SK-N-SH (cell line): Measurements from ENCODE around the gene CPA1.

Experiments
- CTCF ChIP-seq: fragments of 200-600 bp; sonication (generic); IDR thresholded peaks from 2 replicates; pipeline ENCODE4 v1.6.1; 2017; ENCODE audit warnings: antibody characterized with exemption, mild to moderate bottlenecking, moderate library complexity
- EP300 ChIP-seq, 2 experiments: IDR thresholded peaks; 2 replicates each; pipeline versions ENCODE4 v1.4.0 to v1.6.1; 2012; ENCODE audit warnings: borderline replicate concordance in 1 of 2, low read depth in 1 of 2, low read length in 1 of 2
- FOXJ3 ChIP-seq: sonication (generic); formaldehyde crosslinking; IDR thresholded peaks from 2 replicates; pipeline ENCODE4 v1.5.1; 2020; ENCODE audit warnings: mild to moderate bottlenecking, missing genetic modification reagents
- GABPA ChIP-seq: IDR thresholded peaks from 2 replicates; pipeline ENCODE4 v1.4.0; 2012; ENCODE audit warnings: low read depth, mild to moderate bottlenecking
- GATA2 ChIP-seq: sonication (generic); formaldehyde crosslinking; IDR thresholded peaks from 2 replicates; pipeline ENCODE4 v1.5.0; 2020; ENCODE audit warnings: mild to moderate bottlenecking, missing genetic modification reagents
- JUND ChIP-seq: IDR thresholded peaks from 2 replicates; pipeline ENCODE4 v1.4.0; 2012
- NFIC ChIP-seq: IDR thresholded peaks from 2 replicates; pipeline ENCODE4 v1.4.0; 2012; ENCODE audit warnings: borderline replicate concordance
- RAD21 ChIP-seq: IDR thresholded peaks from 2 replicates; pipeline ENCODE4 v1.6.1; 2012; ENCODE audit warnings: mild to moderate bottlenecking, low read length
- RXRA ChIP-seq: IDR thresholded peaks from 2 replicates; pipeline ENCODE4 v1.4.0; 2012; ENCODE audit warnings: low read depth, mild to moderate bottlenecking, borderline replicate concordance
- TAF1 ChIP-seq: IDR thresholded peaks from 2 replicates; pipeline ENCODE4 v1.6.1; 2012; ENCODE audit warnings: low read depth, mild to moderate bottlenecking, low read length, moderate library complexity, borderline replicate concordance
- TCF12 ChIP-seq: IDR thresholded peaks from 2 replicates; pipeline ENCODE4 v1.4.0; 2012
- TF ChIP-seq, protein P1 (sequence below): IDR thresholded peaks from 2 replicates; pipeline ENCODE4 v1.6.1; 2012; ENCODE audit warnings: mild to moderate bottlenecking, low read depth, low read length, moderate library complexity
- TF ChIP-seq, protein P2 (sequence below): IDR thresholded peaks from 2 replicates; pipeline ENCODE4 v1.4.0; 2012; ENCODE audit warnings: low read depth
- TF ChIP-seq, protein P3 (sequence below): fragments of 150-350 bp; IDR thresholded peaks from 2 replicates; pipeline ENCODE4 v1.6.1; 2017; ENCODE audit warnings: antibody characterized with exemption, low read length, low read depth, borderline replicate concordance

GRCh38 chr7:130359276-130359857 is 20.9 kb upstream of the CPA1 start:
- TF ChIP-seq TCF12, result no peak
- TF ChIP-seq GABPA, result no peak
- no peak for TF ChIP-seq RXRA
- no peak for TF ChIP-seq CTCF
- no peak for TF ChIP-seq TAF1
- TF ChIP-seq, protein P1, sequence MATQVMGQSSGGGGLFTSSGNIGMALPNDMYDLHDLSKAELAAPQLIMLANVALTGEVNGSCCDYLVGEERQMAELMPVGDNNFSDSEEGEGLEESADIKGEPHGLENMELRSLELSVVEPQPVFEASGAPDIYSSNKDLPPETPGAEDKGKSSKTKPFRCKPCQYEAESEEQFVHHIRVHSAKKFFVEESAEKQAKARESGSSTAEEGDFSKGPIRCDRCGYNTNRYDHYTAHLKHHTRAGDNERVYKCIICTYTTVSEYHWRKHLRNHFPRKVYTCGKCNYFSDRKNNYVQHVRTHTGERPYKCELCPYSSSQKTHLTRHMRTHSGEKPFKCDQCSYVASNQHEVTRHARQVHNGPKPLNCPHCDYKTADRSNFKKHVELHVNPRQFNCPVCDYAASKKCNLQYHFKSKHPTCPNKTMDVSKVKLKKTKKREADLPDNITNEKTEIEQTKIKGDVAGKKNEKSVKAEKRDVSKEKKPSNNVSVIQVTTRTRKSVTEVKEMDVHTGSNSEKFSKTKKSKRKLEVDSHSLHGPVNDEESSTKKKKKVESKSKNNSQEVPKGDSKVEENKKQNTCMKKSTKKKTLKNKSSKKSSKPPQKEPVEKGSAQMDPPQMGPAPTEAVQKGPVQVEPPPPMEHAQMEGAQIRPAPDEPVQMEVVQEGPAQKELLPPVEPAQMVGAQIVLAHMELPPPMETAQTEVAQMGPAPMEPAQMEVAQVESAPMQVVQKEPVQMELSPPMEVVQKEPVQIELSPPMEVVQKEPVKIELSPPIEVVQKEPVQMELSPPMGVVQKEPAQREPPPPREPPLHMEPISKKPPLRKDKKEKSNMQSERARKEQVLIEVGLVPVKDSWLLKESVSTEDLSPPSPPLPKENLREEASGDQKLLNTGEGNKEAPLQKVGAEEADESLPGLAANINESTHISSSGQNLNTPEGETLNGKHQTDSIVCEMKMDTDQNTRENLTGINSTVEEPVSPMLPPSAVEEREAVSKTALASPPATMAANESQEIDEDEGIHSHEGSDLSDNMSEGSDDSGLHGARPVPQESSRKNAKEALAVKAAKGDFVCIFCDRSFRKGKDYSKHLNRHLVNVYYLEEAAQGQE, result no peak
- TF ChIP-seq, protein P2, sequence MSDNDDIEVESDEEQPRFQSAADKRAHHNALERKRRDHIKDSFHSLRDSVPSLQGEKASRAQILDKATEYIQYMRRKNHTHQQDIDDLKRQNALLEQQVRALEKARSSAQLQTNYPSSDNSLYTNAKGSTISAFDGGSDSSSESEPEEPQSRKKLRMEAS, result no peak
- no peak for TF ChIP-seq FOXJ3
- TF ChIP-seq EP300 (IDR thresholded peaks at IDR 0.05; ENCODE audit: borderline replicate concordance in 1 of 2, low read depth in 1 of 2, low read length in 1 of 2), result no peak
- no peak for TF ChIP-seq NFIC
- TF ChIP-seq JUND, result no peak
- TF ChIP-seq GATA2 (CRISPR knock-in tag), result no peak
- TF ChIP-seq RAD21, result no peak
- TF ChIP-seq, protein P3, sequence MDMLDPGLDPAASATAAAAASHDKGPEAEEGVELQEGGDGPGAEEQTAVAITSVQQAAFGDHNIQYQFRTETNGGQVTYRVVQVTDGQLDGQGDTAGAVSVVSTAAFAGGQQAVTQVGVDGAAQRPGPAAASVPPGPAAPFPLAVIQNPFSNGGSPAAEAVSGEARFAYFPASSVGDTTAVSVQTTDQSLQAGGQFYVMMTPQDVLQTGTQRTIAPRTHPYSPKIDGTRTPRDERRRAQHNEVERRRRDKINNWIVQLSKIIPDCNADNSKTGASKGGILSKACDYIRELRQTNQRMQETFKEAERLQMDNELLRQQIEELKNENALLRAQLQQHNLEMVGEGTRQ, result no peak
